Stimulated activated CD8-positive, alpha-beta memory T cell treated with anti-CD3 and anti-CD28 coated beads, Interleukin-15, amount 100 ng/mL, for 24 hours (primary cell): Measurements from ENCODE around the gene SLC25A3.
A peak's percentile ranks its signal among the peaks of the same experiment; 100 is the strongest.
"Not testable (repeated sequence)": the region's sequence is repeated elsewhere in the genome, so short reads cannot be mapped to it uniquely, and the experiment has no call there.

Source experiments
- DNase-seq: peaks from one replicate; pipeline ENCODE4 v3.0.0-alpha.2; 2020; ENCODE audit warnings: low read depth

The SLC25A3 gene

GRCh38 chr12:98595243-98595988, 1.9 kb downstream of the SLC25A3 start:
- no peak for DNase-seq

- not testable (repeated sequence) for DNase-seq
Observed at GRCh38 chr12:98597313-98597712, 3.8 kb downstream of the SLC25A3 start.

- DNase-seq: no peak
Observed at GRCh38 chr12:98601924-98602323, 8.4 kb downstream of the SLC25A3 start.

GRCh38 chr12:98606359-98606988, 13.0 kb downstream of the SLC25A3 start:
- no peak for DNase-seq

GRCh38 chr12:98610596-98610995, 17.1 kb downstream of the SLC25A3 start:
- DNase-seq: no peak

- DNase-seq: no peak
Observed at GRCh38 chr12:98612696-98613334, 19.3 kb downstream of the SLC25A3 start.

- DNase-seq: no peak
Observed at GRCh38 chr12:98618952-98619351, 25.5 kb downstream of the SLC25A3 start.

- DNase-seq: no peak
Observed at GRCh38 chr12:98635657-98636323, 42.3 kb downstream of the SLC25A3 start.

GRCh38 chr12:98637068-98637467, 43.6 kb downstream of the SLC25A3 start:
- no peak for DNase-seq

- no peak for DNase-seq
Observed at GRCh38 chr12:98638009-98638408, 44.5 kb downstream of the SLC25A3 start.

- no peak for DNase-seq
Observed at GRCh38 chr12:98639491-98639890, 46.0 kb downstream of the SLC25A3 start.

- DNase-seq: not testable (repeated sequence)
Observed at GRCh38 chr12:98642801-98643200, 49.3 kb downstream of the SLC25A3 start.

- DNase-seq: no peak
Observed at GRCh38 chr12:98644433-98644711, 50.9 kb downstream of the SLC25A3 start.

- DNase-seq: peak; percentile 92
Observed at GRCh38 chr12:98644712-98645571, 51.5 kb downstream of the SLC25A3 start, which contains the start of the genes APAF1 and IKBIP. APAF1 (plus strand) TSS chr12:98645290; CDS start chr12:98648360, 3,070 bp downstream. IKBIP (minus strand) TSS chr12:98644788; CDS start chr12:98644701, 87 bp downstream.

- no peak for DNase-seq
Observed at GRCh38 chr12:98645572-98646067, 52.1 kb downstream of the SLC25A3 start.

- no peak for DNase-seq
Observed at GRCh38 chr12:98646294-98647090, 53.0 kb downstream of the SLC25A3 start.

- DNase-seq: no peak
Observed at GRCh38 chr12:98651328-98651727, 57.8 kb downstream of the SLC25A3 start.

GRCh38 chr12:98653866-98654493, 60.5 kb downstream of the SLC25A3 start:
- no peak for DNase-seq
